ENCODE measurements around the gene CTAGE9. TPM values are rescaled to one million over a fixed set of nuclear protein-coding genes. Genes with fewer than 3 reads are reported as not detected.
"Not testable (repeated sequence)": the region's sequence is repeated elsewhere in the genome, so short reads cannot be mapped to it uniquely, and the experiment has no call there.

CTAGE9 gene
- total and polyA plus RNA-seq, 2 of the 8 experiments (the other 6 are each of a cell fraction or from before 2014, with no cell fraction given): not detected

- H3K79me2 ChIP-seq (ENCODE audit: control insufficient read depth in 1 of 2, insufficient read depth in 2 of 2, low read length in 2 of 2); H4K20me1 ChIP-seq (replicated peaks in 1 of 2; ENCODE audit: control insufficient read depth in 1 of 2, insufficient read depth in 2 of 2, low read length in 2 of 2); H2BK15ac ChIP-seq (ENCODE audit: low read length); H3K18ac ChIP-seq (ENCODE audit: extremely low read depth, low read length); H3K36me3 ChIP-seq (ENCODE audit: control insufficient read depth in 2 of 4, insufficient read depth in 4 of 4, low read length in 3 of 4); FAIRE-seq; POLR2A ChIA-PET (ENCODE audit: partially characterized antibody); H3K4me2 ChIP-seq (ENCODE audit: insufficient read depth in 1 of 2, low read depth in 2 of 2, low read length in 2 of 2); H3K27me3 ChIP-seq (replicated peaks in 1 of 4; ENCODE audit: control insufficient read depth in 3 of 4, extremely low read depth in 1 of 4, insufficient read depth in 3 of 4, low read length in 3 of 4); DNase-seq (ENCODE audit: low read depth in 1 of 2, low spot score in 2 of 2); H3K9me3 ChIP-seq (ENCODE audit: insufficient read depth in 2 of 2, low read depth in 1 of 2, low read length in 1 of 2); H2BK120ac ChIP-seq (replicated peaks; ENCODE audit: low read depth, low read length); H2BK12ac ChIP-seq (ENCODE audit: low read depth, low read length); H2BK5ac ChIP-seq (ENCODE audit: low read depth, low read length); H3K56ac ChIP-seq (replicated peaks; ENCODE audit: insufficient read length, low read depth, low read length); H3K4me1 ChIP-seq (replicated peaks in 1 of 4; ENCODE audit: control insufficient read depth in 3 of 4, insufficient read depth in 4 of 4, low read length in 3 of 4); H4K8ac ChIP-seq (ENCODE audit: extremely low read depth, insufficient read depth, low read length); H2AFZ ChIP-seq (ENCODE audit: low read length); H4K91ac ChIP-seq (replicated peaks; ENCODE audit: insufficient read length, low read length); H2AK5ac ChIP-seq (ENCODE audit: low read depth, low read length); H3K9ac ChIP-seq (replicated peaks in 1 of 4; ENCODE audit: extremely low read depth in 1 of 4, low read depth in 3 of 4, low read length in 3 of 4); H3K4ac ChIP-seq (replicated peaks; ENCODE audit: insufficient read length, low read depth, low read length); H3K14ac ChIP-seq (ENCODE audit: insufficient read length); H3K23ac ChIP-seq (ENCODE audit: insufficient read length); H3K79me1 ChIP-seq (ENCODE audit: low read depth, low read length); H2BK20ac ChIP-seq (ENCODE audit: low read length); H3K23me2 ChIP-seq (ENCODE audit: low read depth, low read length); H3K4me3 ChIP-seq (ENCODE audit: extremely low read depth in 1 of 4, insufficient read depth in 2 of 4, low read depth in 3 of 4, low read length in 4 of 4); H4K5ac ChIP-seq (ENCODE audit: insufficient read length, low read depth, low read length); H3K27ac ChIP-seq (ENCODE audit: low read depth, low read length): not testable (repeated sequence)
- 95% methylated on average over 10 of the region's 10 CpGs; no CpG with 5 or more reads in 1 of the 2 experiments for WGBS, 2 experiments (ENCODE audit: extremely low coverage in 1 of 2, insufficient coverage in 1 of 2, insufficient read length in 1 of 2, insufficient replicate concordance in 2 of 2, low coverage in 1 of 2, low lambda C conversion rate in 2 of 2, missing lambda C conversion rate in 1 of 2)
- CTCF ChIA-PET (ENCODE audit: partially characterized antibody): interaction anchor here (1.4 kb wide), 1 partner anchor 56 kb away, joined by 4 read pairs; no protein-coding TSS in a partner anchor
Measured at GRCh38 chr6:131751012-131751715, 40.3 kb upstream of the CTAGE9 start.
